Heart left ventricle (tissue), 16 donors: Measurements from ENCODE around the gene TDG. TPM values are rescaled to one million over a fixed set of nuclear protein-coding genes. Genes with fewer than 3 reads are reported as not detected.

Experiments used
- ATAC-seq, 4 donors: fragments of 200-7000 bp; cut with Tn5 transposase; one replicate each; pipeline ENCODE4 v1.9.1; 2020 to 2022; ENCODE audit warnings: moderate library complexity in 4 of 4, mild to moderate bottlenecking in 3 of 4, moderate number of reproducible peaks in 1 of 4
- DNase-seq, 5 donors: peaks; one replicate each; pipeline ENCODE4 v3.0.0-alpha.2; 2020
- H3K27ac ChIP-seq, 12 donors: fragments of 200-600 bp; sonication (generic) in 4 of 12; one replicate each; pipeline versions ENCODE4 v1.5.0 to v1.8.0; 2016 to 2022; ENCODE audit warnings: mild to moderate bottlenecking in 2 of 12
- H3K27me3 ChIP-seq, 9 donors: fragments of 200-600 bp; sonication (generic) in 2 of 9; one replicate each; pipeline versions ENCODE4 v1.5.1 to v1.8.0; 2016 to 2022; ENCODE audit warnings: mild to moderate bottlenecking in 3 of 9
- H3K36me3 ChIP-seq, 9 donors: fragments of 200-600 bp; sonication (generic) in 2 of 9; one replicate each; pipeline versions ENCODE4 v1.5.0 to v1.8.0; 2018 to 2022; ENCODE audit warnings: mild to moderate bottlenecking in 2 of 9
- H3K4me1 ChIP-seq, 12 donors: fragments of 200-600 bp; sonication (generic) in 4 of 12; one replicate each; pipeline versions ENCODE4 v1.5.0 to v1.8.0; 2016 to 2022; ENCODE audit warnings: mild to moderate bottlenecking in 3 of 12
- H3K4me3 ChIP-seq, 12 donors: fragments of 200-600 bp; sonication (generic) in 4 of 12; one replicate each; pipeline versions ENCODE4 v1.5.0 to v1.8.0; 2017 to 2022; ENCODE audit warnings: mild to moderate bottlenecking in 9 of 12, moderate library complexity in 4 of 12
- H3K9me3 ChIP-seq, 12 donors: fragments of 200-600 bp; sonication (generic) in 4 of 12; one replicate each; pipeline versions ENCODE4 v1.5.0 to v1.8.0; 2016 to 2022; ENCODE audit warnings: mild to moderate bottlenecking in 1 of 12
- POLR2A ChIP-seq, 2 donors: fragments of 450-650 bp; IDR thresholded peaks; one replicate each; pipeline ENCODE4 v1.6.1; 2017; ENCODE audit warnings: antibody characterized with exemption in 2 of 2, mild to moderate bottlenecking in 2 of 2, moderate library complexity in 2 of 2
- WGBS, 4 donors: extraction: QIAGEN DNeasy Blood & Tissue Kit in 2 of 4; methylation state at CpG; one replicate each; pipeline versions ENCODE4 v1.1.5 to v1.1.7; 2013 to 2018; 5-methylcytosine and 5-hydroxymethylcytosine counted together
- intact Hi-C, 10 donors: fragments of 100-400 bp; cut with DNase I; formaldehyde crosslinking; loops; one replicate each; pipeline versions ENCODE4 v1.11.1 to v1.14.2; 2022
- polyA plus RNA-seq, 2 donors: library from polyadenylated mRNA; stranded (reverse); fragments of 200-250 nt; gene quantifications; one replicate each; pipeline ENCODE4 v1.2.3, GENCODE V29; 2013
- total RNA-seq, 9 donors: library from RNA; depleted of rRNA in 2 of 9; stranded (reverse); fragments of >200 nt in 2 of 9; fragmentation: NEBNext Ultra II Directional in 3 of 9; extraction: Animal tissue kit (Norgen Biotek cat#: 25700) in 3 of 9; gene quantifications; one replicate each; pipeline versions ENCODE4 v1.1.0 to v1.2.4, GENCODE V29; 2016 to 2023
- TF ChIP-seq, protein P1 (sequence below), 12 donors: fragments of 200-600 bp; sonication (generic) in 4 of 12; IDR thresholded peaks; one replicate each; pipeline versions ENCODE4 v1.5.0 to v1.8.0; 2018 to 2022; ENCODE audit warnings: antibody characterized with exemption in 12 of 12, mild to moderate bottlenecking in 5 of 12
- donor health status: ischemic (EF 13 %, LVEDD 7.1; RV severe dilation, severe dysfunction).
- donor health status: healthy with polysubstance abuse.
- donor health status: DM: no; HTN: yes; CAD: no.
- donor health status: DM: no; HTN: no; CAD: no.
- donor health status: ischemic (EF 25% LVEDD 6.9; RV normal size, moderate dysfunction).
- donor health status: ischemic (EF 25% LVEDD 5.7; RV mildly dilated, moderate dysfunction).
- donor health status: healthy.
- donor health status: DM: yes; HTN: yes; CAD: no.
- donor health status: ischemic (EF 35%, LVEDD 5.7; RV mildly dilated, moderate dysfunction).
- donor health status: nonischemic (EF 11% LVEDD 7.7; RV severe dilation, severe dysfunction).
- donor health status: DM: yes; HTN: yes; CAD: no.
- donor health status: PGD.
- donor health status: ischemic (EF 29% LVEDD 5.4; RV normal size, mild dysfunction).
- donor health status: nonischemic (EF 23%, LVEDD 6.1; RV moderate dilation, normal function).

The TDG gene
- total and polyA plus RNA-seq, 11 donors, result 7.4 to 15.5 (median 13.1) TPM

DNA sequence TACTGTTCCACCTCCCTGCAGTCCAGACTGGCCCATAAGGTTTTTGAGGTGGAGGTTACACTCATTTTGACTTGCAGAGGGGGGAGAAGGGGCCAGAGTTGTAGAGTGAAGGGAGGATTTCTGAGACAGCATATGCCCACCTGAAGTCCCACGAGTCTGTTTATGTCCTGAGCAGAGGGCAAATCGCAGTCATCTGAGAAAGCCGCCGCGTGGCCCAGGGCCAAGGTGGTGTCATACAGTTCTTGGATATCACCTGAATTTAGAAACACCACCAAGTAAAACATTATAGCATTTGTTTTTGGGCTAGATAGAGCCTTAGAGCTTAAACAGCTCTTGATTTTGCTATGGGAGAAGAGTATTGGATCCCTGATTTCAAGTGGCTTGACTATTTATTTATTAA is 30.9 kb downstream of the TDG start:
- no peaks in the 10 kb centered on the region for H3K27me3 ChIP-seq
- intact Hi-C loops, result loop anchor here in 5 of 10 donors (2.0 to 10.0 kb wide), 4 partner anchors 51 to 61 kb away; partner anchors contain the start of gene GLT8D2 (in 1 of the 5)
- no peaks in the 10 kb centered on the region for H3K9me3 ChIP-seq
- 74 to 85% (median 78%) methylated on average over 5 of the region's 5 CpGs for WGBS, 4 donors
- TF ChIP-seq, protein P1, sequence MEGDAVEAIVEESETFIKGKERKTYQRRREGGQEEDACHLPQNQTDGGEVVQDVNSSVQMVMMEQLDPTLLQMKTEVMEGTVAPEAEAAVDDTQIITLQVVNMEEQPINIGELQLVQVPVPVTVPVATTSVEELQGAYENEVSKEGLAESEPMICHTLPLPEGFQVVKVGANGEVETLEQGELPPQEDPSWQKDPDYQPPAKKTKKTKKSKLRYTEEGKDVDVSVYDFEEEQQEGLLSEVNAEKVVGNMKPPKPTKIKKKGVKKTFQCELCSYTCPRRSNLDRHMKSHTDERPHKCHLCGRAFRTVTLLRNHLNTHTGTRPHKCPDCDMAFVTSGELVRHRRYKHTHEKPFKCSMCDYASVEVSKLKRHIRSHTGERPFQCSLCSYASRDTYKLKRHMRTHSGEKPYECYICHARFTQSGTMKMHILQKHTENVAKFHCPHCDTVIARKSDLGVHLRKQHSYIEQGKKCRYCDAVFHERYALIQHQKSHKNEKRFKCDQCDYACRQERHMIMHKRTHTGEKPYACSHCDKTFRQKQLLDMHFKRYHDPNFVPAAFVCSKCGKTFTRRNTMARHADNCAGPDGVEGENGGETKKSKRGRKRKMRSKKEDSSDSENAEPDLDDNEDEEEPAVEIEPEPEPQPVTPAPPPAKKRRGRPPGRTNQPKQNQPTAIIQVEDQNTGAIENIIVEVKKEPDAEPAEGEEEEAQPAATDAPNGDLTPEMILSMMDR (IDR thresholded peaks at IDR 0.05), result no peak
- peaks cover 0 to 7% (median 0%) of the 10 kb centered on the region in 9 donors for H3K36me3 ChIP-seq
- ATAC-seq (peak in 3 of 4 donors; percentile 19 to 32 (median 21)), DNase-seq (no peak)
- H3K4me1 ChIP-seq, result peaks cover 0 to 14% (median 0%) of the 10 kb centered on the region in 12 donors
- H3K27ac ChIP-seq, result peak overlapping the region in 8 of 12 donors; percentile 25 to 71 (median 58)
- H3K4me3 ChIP-seq, result no peak overlapping the region

DNA sequence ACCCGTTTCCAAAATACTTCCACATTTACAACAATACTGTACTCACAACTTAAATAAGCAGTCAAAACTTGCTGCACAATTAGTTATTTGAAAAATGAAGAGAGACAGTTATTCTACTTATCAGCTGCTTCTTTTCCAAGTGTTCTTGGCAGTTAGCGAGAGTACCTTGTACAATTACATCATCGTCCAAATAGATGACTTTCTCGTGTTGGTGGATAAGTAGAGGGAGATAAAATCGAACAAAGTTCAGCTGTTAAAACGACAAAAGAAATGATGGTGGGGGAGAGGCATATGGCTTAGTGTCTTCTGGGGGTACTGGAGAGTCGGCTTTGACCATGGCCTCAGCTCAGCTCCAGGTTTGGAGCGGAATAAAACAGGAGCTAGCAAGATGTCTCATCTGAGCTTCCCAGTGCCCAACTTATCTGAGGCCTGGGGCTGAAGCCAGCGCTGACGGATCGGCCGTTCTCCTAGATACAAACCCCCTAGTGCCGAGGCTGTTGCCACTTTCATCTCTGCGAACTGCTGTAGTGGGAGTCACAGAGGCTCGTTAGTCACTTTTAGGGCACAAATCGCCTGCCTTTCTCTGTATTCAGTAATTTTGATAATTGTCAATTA is 31.7 kb downstream of the TDG start:
- 29 to 38% (median 33%) methylated on average over 16 of the region's 16 CpGs for WGBS, 4 donors
- H3K4me1 ChIP-seq, result peaks cover 0 to 14% (median 0%) of the 10 kb centered on the region in 12 donors
- H3K36me3 ChIP-seq, result peaks cover 0 to 7% (median 0%) of the 10 kb centered on the region in 9 donors
- TF ChIP-seq POLR2A (IDR thresholded peaks at IDR 0.05), result no peak
- TF ChIP-seq, protein P1 (IDR thresholded peaks at IDR 0.05), result no peak
- DNase-seq (peak; percentile 26 to 77 (median 73)), ATAC-seq (peak; percentile 81 to 89 (median 85))
- peak overlapping the region in 3 of 12 donors; percentile 15 to 31 (median 16) for H3K4me3 ChIP-seq
- H3K27ac ChIP-seq, result peak overlapping the region in 11 of 12 donors; percentile 25 to 77 (median 59)
- intact Hi-C loops, result loop anchor here in 5 of 10 donors (2.0 to 10.0 kb wide), 4 partner anchors 50 to 60 kb away; partner anchors contain the start of gene GLT8D2 (in 1 of the 5)
- no peaks in the 10 kb centered on the region for H3K27me3 ChIP-seq
- H3K9me3 ChIP-seq, result no peaks in the 10 kb centered on the region

DNA sequence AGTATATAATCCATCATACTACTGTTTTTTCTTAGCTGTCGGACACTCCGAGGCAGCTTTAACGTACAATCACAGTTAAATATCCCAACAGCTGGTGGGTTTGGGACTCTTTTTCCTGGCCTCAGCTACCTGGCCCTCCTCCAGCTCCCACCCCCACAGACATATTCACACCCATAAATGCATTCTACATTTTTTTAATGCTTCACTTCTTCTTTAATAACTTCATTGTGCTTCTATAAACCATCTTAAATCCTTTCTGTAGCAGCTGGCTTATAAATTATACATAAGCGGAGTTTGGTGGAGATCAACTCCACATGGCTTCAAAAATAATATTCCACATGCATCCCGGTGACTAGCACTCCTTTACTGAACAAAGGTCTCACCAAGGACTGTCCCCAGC is 33.3 kb downstream of the TDG start:
- no peak for ATAC-seq
- no peaks in the 10 kb centered on the region for H3K9me3 ChIP-seq
- intact Hi-C loops, result loop anchor here in 4 of 10 donors (5.0 to 10.0 kb wide), 3 partner anchors 48 to 58 kb away; partner anchors contain the start of gene GLT8D2 (in 1 of the 4)

More for the DNA sequence above, 33.3 kb downstream of the TDG start:
- H3K4me3 ChIP-seq, result no peak overlapping the region
- H3K36me3 ChIP-seq, result no peaks in the 10 kb centered on the region
- H3K27me3 ChIP-seq, result no peaks in the 10 kb centered on the region
- WGBS, 4 donors, result 75 to 83% (median 81%) methylated on average over 5 of the region's 5 CpGs
- H3K4me1 ChIP-seq, result peaks cover 0 to 14% (median 0%) of the 10 kb centered on the region in 12 donors
- H3K27ac ChIP-seq, result no peak overlapping the region
- TF ChIP-seq, protein P1 (IDR thresholded peaks at IDR 0.05), result no peak
- TF ChIP-seq POLR2A (IDR thresholded peaks at IDR 0.05), result no peak
- no peak for DNase-seq
